Kidney (tissue), 14 donors: ENCODE results near the gene LCN6. TPM values are rescaled to one million over a fixed set of nuclear protein-coding genes. Genes with fewer than 3 reads are reported as not detected.
A peak's percentile ranks its signal among the peaks of the same experiment; 100 is the strongest.

Source experiments
- DNase-seq, 5 donors: peaks; one replicate each; pipeline ENCODE4 v3.0.0-alpha.2; 2013 to 2020
- FAIRE-seq: peaks from 2 replicates; lab custom pipeline; 2012; peaks lifted over from hg19 to GRCh38; lab: Jason Lieb, UNC
- H3K27ac ChIP-seq, 2 donors: one replicate each; pipeline ENCODE4 v1.7.0; 2013; ENCODE audit warnings: low read depth in 2 of 2, low read length in 2 of 2, inconsistent platforms in 1 of 2
- H3K27me3 ChIP-seq: one replicate; pipeline ENCODE4 v1.7.1; 2013; ENCODE audit warnings: low read length, inconsistent platforms; ENCODE audit not compliant: control insufficient read depth, insufficient read depth
- H3K36me3 ChIP-seq, 3 donors: one replicate each; pipeline versions ENCODE4 v1.7.0 to v1.7.1; 2013; ENCODE audit warnings: low read length in 3 of 3, control low read depth in 1 of 3, inconsistent platforms in 1 of 3; ENCODE audit not compliant: insufficient read depth in 3 of 3, control insufficient read depth in 2 of 3
- H3K4me1 ChIP-seq, 3 donors: one replicate each; pipeline versions ENCODE4 v1.7.0 to v1.7.1; 2013; ENCODE audit warnings: low read length in 3 of 3, inconsistent platforms in 1 of 3, low read depth in 1 of 3; ENCODE audit not compliant: control insufficient read depth in 2 of 3, insufficient read depth in 2 of 3
- H3K4me3 ChIP-seq, 3 donors: one replicate each; pipeline versions ENCODE4 v1.7.0 to v1.8.1; 2013; ENCODE audit warnings: low read length in 3 of 3, control low read depth in 1 of 3, inconsistent platforms in 1 of 3
- H3K9ac ChIP-seq, 3 donors: one replicate each; pipeline versions ENCODE4 v1.7.0 to v1.7.1; 2013; ENCODE audit warnings: low read length in 3 of 3, control low read depth in 1 of 3, inconsistent platforms in 1 of 3
- H3K9me3 ChIP-seq, 3 donors: one replicate each; pipeline versions ENCODE4 v1.7.0 to v1.7.1; 2013; ENCODE audit warnings: low read length in 3 of 3, control low read depth in 1 of 3, inconsistent platforms in 1 of 3; ENCODE audit not compliant: control insufficient read depth in 2 of 3, insufficient read depth in 1 of 3
- intact Hi-C: fragments of 100-400 bp; cut with DNase I; formaldehyde crosslinking; loops from one replicate; pipeline ENCODE4 v1.11.1; 2022
- polyA plus RNA-seq: library from polyadenylated mRNA; stranded (reverse); fragments of 350-450 nt; fragmentation: Illumina TruSeq; extraction: RNeasy Lipid Tissue Mini Kit (QIAGEN cat#74804); gene quantifications from one replicate; pipeline ENCODE4 v1.2.3, GENCODE V29; 2014; ENCODE audit warnings: low read depth, low replicate concordance; ENCODE audit not compliant: insufficient read depth
- total RNA-seq: library from RNA; stranded (reverse); fragmentation: NEBNext Ultra II Directional; extraction: Animal tissue kit (Norgen Biotek cat#: 25700); gene quantifications from one replicate; pipeline ENCODE4 v1.2.1, GENCODE V29; 2021
- TF ChIP-seq, protein P1 (sequence below): IDR thresholded peaks from 3 replicates; pipeline ENCODE4 v1.5.1; 2012; ENCODE audit warnings: mild to moderate bottlenecking, moderate library complexity, borderline replicate concordance; ENCODE audit not compliant: insufficient read depth; ENCODE audit errors: extremely low read depth
- donor health status: control.
- donor health status: control.
- donor health status: control.
- donor health status: control.
- donor health status: control.
- donor health status: DM: yes; HTN: yes; CAD: no.
- donor health status: Normal renal cell carcinoma (clear cell type).

The LCN6 gene
- total and polyA plus RNA-seq, 2 donors from 2014 or later, result 16.0 TPM; not detected in 1

DNA sequence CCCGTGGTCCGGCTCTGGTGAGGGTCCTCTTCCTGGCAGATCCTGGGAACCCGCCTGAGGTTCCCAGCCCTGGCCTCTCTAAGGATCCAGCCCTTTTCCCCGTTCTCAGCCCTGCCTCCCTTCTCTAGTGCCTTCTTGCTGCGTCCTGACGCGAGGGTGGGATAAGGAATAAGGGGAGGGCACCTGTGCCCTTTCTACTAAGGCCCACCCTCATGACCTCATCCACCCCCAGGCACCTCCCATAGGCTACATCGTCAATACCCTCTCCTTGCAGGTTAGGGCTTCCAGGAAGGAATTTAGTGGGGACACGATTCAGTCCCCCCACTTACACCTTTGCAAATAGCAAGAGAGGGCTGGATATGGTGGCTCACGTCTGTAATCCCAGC, 46.7 kb downstream of the LCN6 start:
- H3K9ac ChIP-seq, result no peak overlapping the region
- H3K27me3 ChIP-seq, result peaks cover 2% of the 10 kb centered on the region
- H3K27ac ChIP-seq, result no peak overlapping the region
- no peak for DNase-seq
- intact Hi-C loops, result no loop called here
- peaks cover 0 to 16% (median 9%) of the 10 kb centered on the region in 3 donors for H3K4me1 ChIP-seq
- TF ChIP-seq, protein P1, sequence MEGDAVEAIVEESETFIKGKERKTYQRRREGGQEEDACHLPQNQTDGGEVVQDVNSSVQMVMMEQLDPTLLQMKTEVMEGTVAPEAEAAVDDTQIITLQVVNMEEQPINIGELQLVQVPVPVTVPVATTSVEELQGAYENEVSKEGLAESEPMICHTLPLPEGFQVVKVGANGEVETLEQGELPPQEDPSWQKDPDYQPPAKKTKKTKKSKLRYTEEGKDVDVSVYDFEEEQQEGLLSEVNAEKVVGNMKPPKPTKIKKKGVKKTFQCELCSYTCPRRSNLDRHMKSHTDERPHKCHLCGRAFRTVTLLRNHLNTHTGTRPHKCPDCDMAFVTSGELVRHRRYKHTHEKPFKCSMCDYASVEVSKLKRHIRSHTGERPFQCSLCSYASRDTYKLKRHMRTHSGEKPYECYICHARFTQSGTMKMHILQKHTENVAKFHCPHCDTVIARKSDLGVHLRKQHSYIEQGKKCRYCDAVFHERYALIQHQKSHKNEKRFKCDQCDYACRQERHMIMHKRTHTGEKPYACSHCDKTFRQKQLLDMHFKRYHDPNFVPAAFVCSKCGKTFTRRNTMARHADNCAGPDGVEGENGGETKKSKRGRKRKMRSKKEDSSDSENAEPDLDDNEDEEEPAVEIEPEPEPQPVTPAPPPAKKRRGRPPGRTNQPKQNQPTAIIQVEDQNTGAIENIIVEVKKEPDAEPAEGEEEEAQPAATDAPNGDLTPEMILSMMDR, result no peak
- H3K36me3 ChIP-seq, result no peaks in the 10 kb centered on the region
- H3K4me3 ChIP-seq, result no peak overlapping the region
- no peak for FAIRE-seq
- no peaks in the 10 kb centered on the region for H3K9me3 ChIP-seq

DNA sequence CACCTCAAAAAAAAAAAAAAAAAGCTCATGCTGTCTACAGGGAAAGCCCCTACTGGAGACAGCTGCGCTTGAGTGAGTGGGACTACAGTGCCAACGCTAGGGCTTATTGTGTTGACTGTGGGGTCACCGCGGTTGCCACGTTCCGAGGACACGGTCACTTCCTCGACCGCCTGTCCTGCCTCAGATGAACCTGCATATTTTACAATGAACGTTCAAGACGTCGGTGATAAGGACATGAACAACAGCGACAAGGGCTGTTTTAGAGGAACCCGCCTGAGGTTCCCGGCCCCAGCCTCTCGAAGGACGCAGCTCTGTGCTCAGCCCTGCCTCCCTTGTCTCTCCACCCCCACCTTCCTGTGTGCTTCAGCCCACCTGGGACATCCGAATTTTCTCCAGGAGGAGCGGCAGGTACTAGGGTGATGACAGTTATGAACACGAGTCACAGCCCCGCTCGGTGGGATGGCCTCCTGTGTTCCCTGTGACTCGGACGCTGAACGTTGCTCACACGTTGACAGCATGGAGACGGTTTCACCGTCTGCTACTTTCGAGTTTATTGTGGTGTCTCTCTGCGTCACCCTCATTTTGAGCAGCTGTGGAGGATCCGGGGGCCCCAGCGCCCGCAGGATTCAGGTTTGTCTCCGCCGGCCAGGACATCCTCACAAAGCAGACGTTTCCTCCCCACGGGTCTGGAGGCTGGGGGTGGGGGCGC, 47.2 kb downstream of the LCN6 start:
- TF ChIP-seq, protein P1, result no peak
- H3K27me3 ChIP-seq, result peaks cover 2% of the 10 kb centered on the region
- no peaks in the 10 kb centered on the region for H3K36me3 ChIP-seq
- intact Hi-C loops, result no loop called here
- H3K9me3 ChIP-seq, result no peaks in the 10 kb centered on the region
- H3K4me3 ChIP-seq, result no peak overlapping the region
- H3K4me1 ChIP-seq, result peaks cover 0 to 19% (median 14%) of the 10 kb centered on the region in 3 donors
- H3K9ac ChIP-seq, result no peak overlapping the region
- no peak for FAIRE-seq
- peak in 4 of 5 donors; percentile 44 to 69 (median 52) for DNase-seq
- H3K27ac ChIP-seq, result no peak overlapping the region

DNA sequence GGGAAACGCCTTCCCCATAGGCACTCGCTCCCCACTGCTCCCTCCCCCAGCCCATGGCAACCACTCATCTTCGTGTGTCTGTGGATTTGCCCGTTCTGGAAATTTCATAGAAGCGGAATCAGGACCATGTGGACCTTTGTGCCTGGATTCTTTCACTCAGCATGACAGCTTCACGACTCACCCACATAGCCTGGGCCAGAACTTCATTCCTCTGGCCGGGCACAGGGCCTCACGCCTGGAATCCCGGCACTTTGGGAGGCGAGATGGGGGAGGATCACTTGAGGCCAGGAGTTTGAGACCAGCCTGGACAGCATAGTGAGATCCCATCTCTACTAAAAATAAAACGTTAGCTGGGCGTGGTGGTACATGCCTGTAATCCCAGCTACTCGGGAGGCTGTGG, 48.0 kb downstream of the LCN6 start:
- FAIRE-seq (no peak), DNase-seq (peak in 1 of 5 donors; percentile 1)
- Histone ChIP-seq H3K27ac (no peak overlapping the region), H3K27me3 (peaks cover 2% of the 10 kb centered on the region), H3K4me3 (no peak overlapping the region), H3K9ac (no peak overlapping the region), H3K9me3 (no peaks in the 10 kb centered on the region), H3K4me1 (peaks cover 0 to 26% (median 20%) of the 10 kb centered on the region in 3 donors), H3K36me3 (no peaks in the 10 kb centered on the region)
- TF ChIP-seq, protein P1, result no peak
- intact Hi-C loops, result no loop called here
